ENCODE data around the gene NT5C2. TPM values are rescaled to one million over a fixed set of nuclear protein-coding genes. Genes with fewer than 3 reads are reported as not detected.
"Not testable (repeated sequence)": the region's sequence is repeated elsewhere in the genome, so short reads cannot be mapped to it uniquely, and the experiment has no call there.

Gene NT5C2
- polyA plus RNA-seq, 1 donor from 2014 or later = 50.1 TPM

DNA sequence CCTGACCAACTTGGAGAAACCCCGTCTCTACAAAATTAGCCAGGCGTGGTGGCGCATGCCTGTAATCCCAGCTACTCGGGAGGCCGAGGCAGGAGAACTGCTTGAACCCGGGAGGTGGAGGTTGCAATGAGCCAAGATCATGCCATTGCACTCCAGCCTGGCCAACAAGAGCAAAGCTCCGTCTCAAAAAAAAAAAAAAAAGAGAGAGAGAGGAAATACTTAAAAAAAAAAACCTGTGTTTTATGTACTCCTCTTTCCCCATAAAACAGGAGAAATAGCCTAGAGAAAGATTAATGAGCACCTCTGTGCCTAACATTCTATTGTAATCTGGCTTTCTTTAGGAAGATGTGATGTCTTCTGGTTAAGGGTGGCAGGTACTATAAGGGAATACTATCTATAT, 1.9 kb downstream of the NT5C2 start:
- H3K27ac Mint-ChIP-seq, H3K27me3 Mint-ChIP-seq: not testable (repeated sequence)
- peak overlapping the region in 2 of 4 donors; percentile 89 to 100 for H3K4me3 Mint-ChIP-seq

DNA sequence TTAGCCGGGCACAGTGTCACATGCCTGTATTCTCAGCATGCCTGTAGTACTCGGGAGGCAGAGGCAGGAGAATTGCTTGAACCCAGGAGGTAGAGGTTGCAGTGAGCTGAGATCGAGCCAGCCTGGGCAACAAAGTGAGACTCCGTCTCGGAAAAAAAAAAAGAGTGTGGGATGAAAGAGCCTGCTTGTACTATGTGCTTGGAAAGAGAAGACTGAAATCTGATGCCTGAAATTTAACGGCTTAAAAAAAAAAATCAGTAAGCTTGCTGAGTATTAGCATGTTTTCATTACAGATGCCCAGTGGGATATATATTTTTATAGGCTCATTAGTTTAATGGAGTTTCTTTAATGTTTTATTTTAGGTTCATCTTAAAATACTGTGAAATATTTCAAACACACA, 4.2 kb downstream of the NT5C2 start:
- H3K27me3 Mint-ChIP-seq = no peaks in the 10 kb centered on the region
- peak overlapping the region in 2 of 4 donors; percentile 42 to 55 for H3K4me3 Mint-ChIP-seq
- H3K36me3 Mint-ChIP-seq = peaks cover 6% of the 10 kb centered on the region
- H3K9me3 Mint-ChIP-seq = no peaks in the 10 kb centered on the region
- peak overlapping the region in 1 of 3 donors; percentile 47 for H3K27ac Mint-ChIP-seq
- peaks cover 33 to 53% (median 40%) of the 10 kb centered on the region in 3 donors for H3K4me1 Mint-ChIP-seq

More for the DNA sequence above, 1.9 kb downstream of the NT5C2 start:
- peaks cover 31 to 40% (median 32%) of the 10 kb centered on the region in 3 donors for H3K4me1 Mint-ChIP-seq
- H3K9me3 Mint-ChIP-seq, H3K36me3 Mint-ChIP-seq: not testable (repeated sequence)

DNA sequence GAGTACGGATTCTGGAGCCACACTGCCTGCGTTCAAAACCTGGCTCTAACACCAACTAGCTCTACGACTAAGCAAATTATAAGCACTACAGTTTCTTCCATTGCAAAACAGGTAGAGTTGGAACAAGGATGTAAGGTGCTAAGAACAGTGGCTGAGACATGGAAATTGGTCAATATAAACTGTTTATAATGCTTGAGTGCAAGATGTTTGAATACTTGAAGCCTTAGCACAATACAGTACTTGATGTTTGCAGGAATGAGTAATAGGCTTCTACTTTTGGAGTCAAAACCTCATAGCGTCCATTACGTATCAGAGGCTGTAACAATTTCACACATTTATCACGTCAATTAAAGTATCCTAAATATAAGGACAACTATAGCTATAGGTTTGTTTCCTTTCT, 6.9 kb downstream of the NT5C2 start:
- H3K9me3 Mint-ChIP-seq = no peaks in the 10 kb centered on the region
- peaks cover 2% of the 10 kb centered on the region for H3K36me3 Mint-ChIP-seq
- peaks cover 36 to 52% (median 38%) of the 10 kb centered on the region in 3 donors for H3K4me1 Mint-ChIP-seq
- H3K27ac Mint-ChIP-seq = no peak overlapping the region
- H3K4me3 Mint-ChIP-seq = peak overlapping the region in 1 of 4 donors; percentile 28
- no peaks in the 10 kb centered on the region for H3K27me3 Mint-ChIP-seq

DNA sequence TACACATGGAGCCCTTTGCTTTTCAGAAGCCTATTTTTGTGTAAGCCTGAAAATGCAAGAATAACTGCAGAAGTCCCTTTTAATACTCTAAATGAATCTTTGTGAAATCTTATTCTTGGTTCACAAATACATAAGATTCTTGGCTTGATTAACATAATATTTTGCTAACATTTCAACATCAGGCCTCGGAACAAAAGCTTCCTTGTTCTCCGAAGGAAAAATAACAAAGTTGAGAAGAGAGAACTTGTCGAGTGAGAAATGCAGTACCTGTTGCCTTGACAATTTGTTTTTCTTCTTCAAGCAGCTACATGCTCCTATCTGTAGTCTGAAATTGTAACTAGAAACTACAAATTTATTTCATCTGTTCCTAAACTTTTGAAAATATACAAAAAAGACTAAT, 8.5 kb downstream of the NT5C2 start:
- Mint-ChIP-seq H3K27me3 (no peaks in the 10 kb centered on the region), H3K4me3 (no peak overlapping the region), H3K4me1 (peaks cover 32 to 49% (median 36%) of the 10 kb centered on the region in 3 donors), H3K27ac (peak overlapping the region in 1 of 3 donors; percentile 38), H3K9me3 (no peaks in the 10 kb centered on the region), H3K36me3 (peaks cover 4% of the 10 kb centered on the region)

DNA sequence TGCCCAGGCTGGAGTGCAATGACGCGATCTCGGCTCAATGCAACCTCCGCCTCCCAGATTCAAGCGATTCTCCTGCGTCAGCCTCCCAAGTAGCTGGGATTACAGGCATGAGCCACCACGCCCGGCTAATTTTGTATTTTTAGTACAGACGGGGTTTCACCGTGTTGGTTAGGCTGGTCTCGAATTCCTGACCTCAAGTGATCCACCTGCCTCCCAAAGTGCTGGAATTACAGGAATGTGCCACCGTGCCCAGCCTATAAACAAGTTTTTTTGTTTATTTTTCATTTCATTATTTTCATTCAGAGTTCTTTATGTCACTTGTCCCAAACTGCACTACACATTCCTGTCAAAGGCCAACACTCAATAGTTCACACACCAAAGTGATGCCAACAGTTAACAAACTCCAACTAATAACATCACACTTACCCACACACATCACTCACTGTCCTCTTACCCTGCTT, 9.1 kb downstream of the NT5C2 start:
- H3K27me3 Mint-ChIP-seq, H3K9me3 Mint-ChIP-seq, H3K36me3 Mint-ChIP-seq, H3K4me3 Mint-ChIP-seq: not testable (repeated sequence)
- Mint-ChIP-seq H3K4me1 (peaks cover 32 to 49% (median 36%) of the 10 kb centered on the region in 3 donors), H3K27ac (peak overlapping the region in 1 of 3 donors; percentile 38)

DNA sequence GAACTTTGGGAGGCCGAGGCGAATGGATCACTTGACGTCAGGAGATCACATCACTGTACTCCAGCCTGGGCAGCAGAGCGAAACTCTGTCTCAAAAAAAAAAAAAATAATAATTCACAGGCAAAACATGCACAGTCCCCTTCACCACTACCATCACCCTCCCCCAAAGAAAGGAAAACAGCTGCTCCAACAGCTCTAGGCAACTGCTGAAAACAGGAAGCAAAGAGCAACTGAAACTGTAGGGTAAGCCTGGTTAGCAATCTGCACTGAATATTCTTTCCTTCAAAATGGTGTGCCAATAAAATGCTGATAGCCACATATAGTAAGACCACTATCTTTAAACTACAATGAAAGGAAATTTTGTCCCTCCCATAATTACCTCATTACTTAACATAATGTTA, 11.8 kb downstream of the NT5C2 start:
- Mint-ChIP-seq H3K27ac (peak overlapping the region; percentile 64 to 97 (median 88)), H3K36me3 (peaks cover 2% of the 10 kb centered on the region), H3K9me3 (no peaks in the 10 kb centered on the region), H3K4me1 (peaks cover 33 to 52% (median 39%) of the 10 kb centered on the region in 3 donors), H3K4me3 (peak overlapping the region in 3 of 4 donors; percentile 31 to 91 (median 73)), H3K27me3 (no peaks in the 10 kb centered on the region)

DNA sequence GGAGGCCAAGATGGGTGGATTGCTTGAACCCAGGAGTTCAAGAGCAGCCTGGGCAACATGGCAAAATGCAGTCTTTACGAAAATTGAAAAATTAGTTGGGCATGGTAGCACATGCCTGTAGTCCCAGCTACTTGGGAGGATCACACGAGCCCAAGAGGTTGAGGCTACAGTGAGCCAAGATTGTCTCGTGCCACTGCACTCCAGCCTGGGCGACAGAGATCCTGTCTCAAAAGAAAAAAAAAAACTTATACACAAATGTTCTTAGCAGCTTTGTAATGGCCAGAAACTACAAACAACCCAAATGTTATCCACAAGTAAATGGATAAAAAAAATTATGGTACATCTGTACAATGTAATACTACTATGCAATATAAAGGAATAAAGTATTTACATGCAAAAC, 12.6 kb downstream of the NT5C2 start:
- Mint-ChIP-seq H3K9me3 (no peaks in the 10 kb centered on the region), H3K4me3 (peak overlapping the region in 2 of 4 donors; percentile 31 to 42), H3K36me3 (peaks cover 2% of the 10 kb centered on the region), H3K27me3 (no peaks in the 10 kb centered on the region), H3K4me1 (peaks cover 33 to 45% (median 34%) of the 10 kb centered on the region in 3 donors), H3K27ac (peak overlapping the region in 2 of 3 donors; percentile 39 to 97)

DNA sequence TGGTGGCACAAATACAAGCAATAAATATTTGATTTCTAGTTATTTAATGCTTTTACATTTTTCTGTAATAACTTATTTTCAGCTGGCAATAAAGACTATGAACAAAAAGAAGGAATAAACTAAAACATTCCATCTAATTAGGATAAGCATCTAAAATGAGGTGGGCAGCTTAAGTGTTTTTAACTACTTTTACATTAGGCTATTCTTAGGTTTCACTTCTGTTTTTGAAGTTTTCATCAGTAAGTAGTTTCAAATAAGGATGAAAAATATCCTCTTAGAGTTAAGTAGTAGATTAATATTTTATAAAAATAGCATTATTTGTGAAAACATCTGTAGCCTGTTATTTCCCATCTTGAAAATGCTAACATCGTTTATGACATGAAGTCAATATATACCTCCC, 15.9 kb downstream of the NT5C2 start:
- peaks cover 19 to 28% (median 20%) of the 10 kb centered on the region in 3 donors for H3K4me1 Mint-ChIP-seq
- H3K36me3 Mint-ChIP-seq = peaks cover 2% of the 10 kb centered on the region
- no peaks in the 10 kb centered on the region for H3K27me3 Mint-ChIP-seq
- no peaks in the 10 kb centered on the region for H3K9me3 Mint-ChIP-seq
- H3K27ac Mint-ChIP-seq = no peak overlapping the region
- H3K4me3 Mint-ChIP-seq = no peak overlapping the region

DNA sequence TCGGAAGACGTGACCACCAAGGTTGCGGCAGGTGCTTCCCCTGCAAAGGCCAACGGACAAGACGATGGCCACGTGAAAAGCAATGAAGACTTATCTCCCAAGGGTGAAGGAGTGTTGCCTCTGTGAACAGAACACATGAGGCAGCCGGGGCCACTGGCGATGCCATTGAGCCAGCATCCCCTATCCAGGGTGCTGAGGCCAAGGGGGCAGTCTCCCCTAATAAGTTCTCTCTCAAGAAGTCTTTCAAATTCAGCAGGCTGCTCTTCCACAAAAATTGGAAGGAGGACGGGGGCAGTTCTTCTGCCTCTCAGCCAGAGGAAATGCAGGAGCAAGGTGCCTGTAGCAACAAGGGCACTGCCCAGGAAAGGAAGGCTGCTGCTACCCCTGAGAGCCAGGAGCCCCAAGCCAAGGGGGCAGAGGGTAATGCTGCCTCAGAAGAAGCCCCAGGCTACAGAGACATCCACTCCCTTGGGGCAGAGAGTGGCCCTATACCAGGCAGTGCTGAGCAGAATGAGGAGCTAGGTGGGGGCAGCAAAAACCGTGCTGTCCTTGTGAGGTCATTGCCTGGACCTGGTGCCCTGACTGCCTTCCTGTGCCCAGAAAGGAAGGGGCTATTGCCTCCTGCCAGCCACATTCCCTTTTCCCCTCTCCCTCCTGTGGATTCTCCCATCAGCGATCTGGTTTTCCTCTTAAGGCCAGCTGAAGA, 17.3 kb downstream of the NT5C2 start:
- no peak overlapping the region for H3K27ac Mint-ChIP-seq
- H3K36me3 Mint-ChIP-seq = peaks cover 5% of the 10 kb centered on the region
- H3K27me3 Mint-ChIP-seq = no peaks in the 10 kb centered on the region
- peaks cover 5 to 15% (median 10%) of the 10 kb centered on the region in 3 donors for H3K4me1 Mint-ChIP-seq
- H3K4me3 Mint-ChIP-seq = no peak overlapping the region
- no peaks in the 10 kb centered on the region for H3K9me3 Mint-ChIP-seq

DNA sequence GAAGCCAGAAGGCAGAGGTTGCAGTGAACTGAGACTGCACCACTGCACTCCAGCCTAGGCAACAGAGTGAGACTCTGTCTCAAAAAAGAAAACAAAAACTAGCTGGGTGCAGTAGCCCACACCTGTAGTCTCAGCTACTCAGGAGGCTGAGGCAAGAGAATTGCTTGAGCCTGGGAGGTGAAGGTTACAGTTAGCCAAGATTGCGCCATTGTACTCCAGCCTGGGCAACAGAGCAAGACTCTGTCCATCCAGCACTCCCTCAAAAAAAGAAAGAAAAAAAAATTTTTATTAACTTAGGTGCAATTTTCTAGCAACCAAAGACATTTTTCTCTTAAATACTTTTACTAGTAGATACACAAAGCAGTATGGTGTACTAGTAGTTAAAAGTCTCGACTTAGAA, 18.7 kb downstream of the NT5C2 start:
- not testable (repeated sequence) for H3K27ac Mint-ChIP-seq, H3K9me3 Mint-ChIP-seq, H3K4me3 Mint-ChIP-seq, H3K36me3 Mint-ChIP-seq, H3K27me3 Mint-ChIP-seq
- peaks cover 3 to 13% (median 10%) of the 10 kb centered on the region in 3 donors for H3K4me1 Mint-ChIP-seq

DNA sequence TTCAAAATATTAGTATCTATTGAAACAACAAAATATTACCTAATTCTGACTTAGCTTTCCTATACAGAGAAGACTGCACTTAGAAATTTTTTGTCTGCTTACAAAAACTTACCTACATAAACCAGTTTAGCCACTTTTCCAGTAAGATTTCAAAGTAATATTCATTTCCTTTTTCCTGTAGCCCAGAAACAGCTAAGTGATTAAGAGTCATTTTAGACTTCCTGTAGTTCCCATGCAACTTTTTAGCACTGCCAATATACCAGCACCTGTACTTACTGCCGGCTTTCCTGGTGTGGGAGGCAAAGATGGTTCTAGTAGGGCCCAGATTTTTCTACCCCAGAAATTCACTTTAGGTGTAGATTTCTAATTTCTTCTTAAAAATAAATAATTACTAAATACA, 21.8 kb downstream of the NT5C2 start:
- H3K4me3 Mint-ChIP-seq = no peak overlapping the region
- no peak overlapping the region for H3K27ac Mint-ChIP-seq
- no peaks in the 10 kb centered on the region for H3K27me3 Mint-ChIP-seq
- H3K9me3 Mint-ChIP-seq = no peaks in the 10 kb centered on the region
- H3K36me3 Mint-ChIP-seq = peaks cover 5% of the 10 kb centered on the region
- peaks cover 0 to 2% (median 0%) of the 10 kb centered on the region in 3 donors for H3K4me1 Mint-ChIP-seq

DNA sequence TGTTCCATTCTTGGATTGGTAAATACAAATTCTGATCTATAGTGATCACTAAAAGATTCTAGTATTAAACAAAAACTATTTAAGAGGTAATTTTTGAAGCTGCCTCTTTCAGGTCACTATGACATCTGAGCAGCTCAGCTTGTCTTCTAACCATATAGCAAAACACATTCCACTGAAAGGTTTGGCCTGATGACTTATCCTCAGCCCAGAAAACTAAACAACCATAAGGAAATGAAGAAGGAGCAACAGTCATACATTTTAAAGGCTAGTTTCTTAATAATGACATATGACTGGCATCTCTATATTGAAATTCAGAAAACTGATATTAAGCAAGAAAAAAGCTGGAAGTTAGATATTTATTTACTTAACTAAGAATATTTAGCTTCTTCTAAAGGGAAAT, 24.6 kb downstream of the NT5C2 start:
- H3K4me1 Mint-ChIP-seq = peaks cover 0 to 5% (median 0%) of the 10 kb centered on the region in 3 donors
- H3K4me3 Mint-ChIP-seq = no peak overlapping the region
- H3K27me3 Mint-ChIP-seq = no peaks in the 10 kb centered on the region
- H3K9me3 Mint-ChIP-seq = peaks cover 0 to 3% (median 0%) of the 10 kb centered on the region in 3 donors
- H3K36me3 Mint-ChIP-seq = peaks cover 18% of the 10 kb centered on the region
- no peak overlapping the region for H3K27ac Mint-ChIP-seq

DNA sequence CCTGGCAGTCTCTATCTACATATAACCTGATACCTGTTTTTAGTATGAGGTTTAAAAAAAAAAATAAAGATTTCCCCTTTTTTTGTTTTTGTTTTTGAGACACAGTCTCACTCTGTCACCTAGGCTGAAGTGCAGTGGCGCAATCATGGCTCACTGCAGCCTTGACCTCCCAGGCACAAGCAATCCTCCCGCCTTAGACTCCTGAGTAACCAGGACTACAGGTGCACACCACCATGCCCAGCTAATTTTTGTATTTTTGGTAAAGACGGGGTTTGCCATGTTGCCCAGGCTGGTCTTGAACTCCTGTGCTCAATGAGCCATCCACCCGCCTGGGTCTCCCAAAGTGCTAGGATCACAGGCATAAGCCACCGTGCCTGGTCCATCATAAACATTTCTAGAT, 25.5 kb downstream of the NT5C2 start:
- H3K27ac Mint-ChIP-seq, H3K4me3 Mint-ChIP-seq, H3K27me3 Mint-ChIP-seq, H3K4me1 Mint-ChIP-seq, H3K9me3 Mint-ChIP-seq: not testable (repeated sequence)
- H3K36me3 Mint-ChIP-seq = peaks cover 22% of the 10 kb centered on the region

DNA sequence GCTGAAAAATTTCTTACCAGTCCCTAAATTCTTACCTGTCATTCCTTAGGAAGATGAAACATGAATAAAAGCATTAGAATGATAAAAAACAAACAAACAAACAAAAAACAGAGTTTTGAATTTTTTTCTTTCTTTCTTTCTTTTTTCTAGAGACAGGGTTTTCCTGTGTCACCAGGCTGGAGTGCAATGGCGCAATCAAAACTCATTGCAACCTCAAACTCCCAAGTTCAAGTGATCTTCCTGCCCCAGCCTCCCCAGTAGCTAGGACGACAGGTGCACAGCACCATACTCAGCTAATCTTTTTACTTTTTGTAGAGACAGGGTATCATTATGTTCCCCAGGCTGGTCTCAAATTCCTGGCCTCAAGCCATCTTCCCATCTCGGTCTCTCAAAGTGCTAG, 26.5 kb downstream of the NT5C2 start:
- no peak overlapping the region for H3K4me3 Mint-ChIP-seq
- no peak overlapping the region for H3K27ac Mint-ChIP-seq
- no peaks in the 10 kb centered on the region for H3K27me3 Mint-ChIP-seq
- H3K9me3 Mint-ChIP-seq = peaks cover 0 to 3% (median 0%) of the 10 kb centered on the region in 3 donors
- H3K36me3 Mint-ChIP-seq = peaks cover 24% of the 10 kb centered on the region
- peaks cover 0 to 5% (median 0%) of the 10 kb centered on the region in 3 donors for H3K4me1 Mint-ChIP-seq

DNA sequence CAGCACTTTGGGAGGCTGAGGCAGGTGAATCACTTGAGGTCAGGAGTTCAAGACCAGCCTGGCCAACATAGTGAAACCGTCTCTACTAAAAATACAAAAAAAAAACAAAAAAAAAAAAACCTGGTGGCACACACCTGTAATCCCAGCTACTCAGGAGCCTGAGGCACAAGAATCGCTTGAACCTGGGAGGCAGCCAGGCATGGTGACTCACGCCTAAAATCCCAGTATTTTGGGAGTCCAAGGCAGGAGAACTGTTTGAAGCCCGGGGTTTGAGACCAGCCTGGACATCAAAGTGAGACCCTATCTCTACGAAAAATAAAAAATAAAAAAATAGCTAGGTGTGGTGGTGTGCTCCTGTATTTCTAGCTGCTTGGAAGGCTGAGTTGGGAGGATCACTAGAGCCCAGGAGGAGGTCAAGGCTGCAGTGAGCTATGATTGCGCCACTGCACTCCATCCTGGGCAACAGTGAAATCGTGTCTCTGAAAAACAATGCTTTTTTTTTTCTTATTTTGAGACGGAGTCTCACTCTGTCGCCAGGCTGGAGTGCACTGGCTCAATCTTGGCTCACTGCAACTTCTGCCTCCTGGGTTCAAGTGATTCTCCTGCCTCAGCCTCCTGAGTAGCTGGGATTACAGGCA, 29.2 kb downstream of the NT5C2 start:
- not testable (repeated sequence) for H3K4me3 Mint-ChIP-seq, H3K9me3 Mint-ChIP-seq, H3K27ac Mint-ChIP-seq, H3K4me1 Mint-ChIP-seq, H3K27me3 Mint-ChIP-seq
- peaks cover 30% of the 10 kb centered on the region for H3K36me3 Mint-ChIP-seq

DNA sequence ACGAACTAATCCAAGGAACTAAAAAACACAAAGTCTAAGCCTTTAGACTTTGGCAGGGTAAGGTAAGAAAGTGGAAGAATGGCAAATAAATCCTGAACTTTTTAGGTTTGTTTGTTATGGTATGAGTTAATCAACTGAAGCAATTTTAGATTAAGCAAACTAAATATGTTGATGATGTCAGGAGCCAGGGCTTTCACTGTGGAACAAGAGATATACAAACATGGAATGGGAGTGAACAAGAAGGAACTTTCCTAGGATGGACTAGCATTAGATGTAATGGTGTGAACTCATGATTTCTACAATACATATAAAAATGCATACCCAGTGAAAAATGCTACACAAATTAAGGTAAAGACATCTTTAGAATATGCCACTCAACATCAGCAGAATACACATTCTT, 35.8 kb downstream of the NT5C2 start:
- Mint-ChIP-seq H3K36me3 (peaks cover 16% of the 10 kb centered on the region), H3K27ac (no peak overlapping the region), H3K4me3 (no peak overlapping the region)

More for the DNA sequence above, 35.8 kb downstream of the NT5C2 start:
- H3K9me3 Mint-ChIP-seq = no peaks in the 10 kb centered on the region
- no peaks in the 10 kb centered on the region for H3K27me3 Mint-ChIP-seq
- H3K4me1 Mint-ChIP-seq = no peaks in the 10 kb centered on the region

Data from IgD-negative memory B cell (primary cell).